Measurements from ENCODE around the gene SWAP70. TPM values are rescaled to one million over a fixed set of nuclear protein-coding genes. Genes with fewer than 3 reads are reported as not detected.
"Not testable (repeated sequence)": the region's sequence is repeated elsewhere in the genome, so short reads cannot be mapped to it uniquely, and the experiment has no call there.

SWAP70 gene
- total RNA-seq, 2 experiments from 2014 or later = 8.9 to 9.6 TPM

GRCh38 chr11:9740202-9740883, 76.5 kb downstream of the SWAP70 start:
- H3K4me3 Mint-ChIP-seq = no peak overlapping the region
- no peak for DNase-seq
- intact Hi-C loops (cut with micrococcal nuclease) = no loop called here
- no peaks in the 10 kb centered on the region for H3K27me3 Mint-ChIP-seq
- CTCF ChIA-PET = interaction anchor here (1.0 to 1.6 kb wide), 2 partner anchors 8 to 206 kb away, joined by 4 read pairs; no protein-coding TSS in a partner anchor
- peaks cover 22% of the 10 kb centered on the region for H3K36me3 Mint-ChIP-seq (ENCODE audit: low read depth)
- ATAC-seq = no peak
- peaks cover 2% of the 10 kb centered on the region for H3K4me1 Mint-ChIP-seq (ENCODE audit: low read depth)
- H3K27ac Mint-ChIP-seq = no peak overlapping the region
- H3K9me3 Mint-ChIP-seq = peaks cover 13% of the 10 kb centered on the region
- POLR2A ChIA-PET = no interaction called here
- TF ChIP-seq CTCF (IDR thresholded peaks at IDR 0.05) = no peak

DNA sequence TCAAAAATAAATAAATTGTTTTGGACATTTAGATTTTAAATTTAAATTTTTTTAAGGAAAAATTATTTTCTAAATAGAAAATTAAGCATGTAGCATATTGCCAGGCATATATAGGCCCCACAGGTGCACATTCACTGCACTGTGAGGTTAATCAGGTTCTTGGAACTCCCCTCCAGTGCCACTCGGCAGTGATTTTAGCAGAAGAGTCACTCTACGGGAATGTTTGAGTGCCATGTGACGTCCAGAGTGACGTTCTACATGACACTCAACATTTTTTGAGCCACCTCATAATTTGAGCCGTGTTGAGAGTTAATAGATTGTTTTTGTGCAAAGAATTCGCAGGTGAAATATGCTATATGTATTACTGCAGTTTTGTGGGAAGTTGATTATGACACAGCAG, 77.4 kb downstream of the SWAP70 start:
- Mint-ChIP-seq H3K27ac (no peak overlapping the region), H3K4me3 (no peak overlapping the region), H3K4me1 (ENCODE audit: low read depth) (peaks cover 2% of the 10 kb centered on the region), H3K9me3 (peaks cover 5% of the 10 kb centered on the region), H3K36me3 (ENCODE audit: low read depth) (peaks cover 14% of the 10 kb centered on the region), H3K27me3 (no peaks in the 10 kb centered on the region)
- intact Hi-C loops (cut with micrococcal nuclease) = no loop called here
- no peak for ATAC-seq
- CTCF ChIA-PET = interaction anchor here (1.2 kb wide), 1 partner anchor 206 kb away, joined by 4 read pairs; no protein-coding TSS in a partner anchor
- DNase-seq = no peak
- POLR2A ChIA-PET = interaction anchor here (0.5 kb wide), 1 partner anchor 248 kb away, joined by 3 read pairs; no protein-coding TSS in a partner anchor
- no peak for TF ChIP-seq CTCF (IDR thresholded peaks at IDR 0.05)

DNA sequence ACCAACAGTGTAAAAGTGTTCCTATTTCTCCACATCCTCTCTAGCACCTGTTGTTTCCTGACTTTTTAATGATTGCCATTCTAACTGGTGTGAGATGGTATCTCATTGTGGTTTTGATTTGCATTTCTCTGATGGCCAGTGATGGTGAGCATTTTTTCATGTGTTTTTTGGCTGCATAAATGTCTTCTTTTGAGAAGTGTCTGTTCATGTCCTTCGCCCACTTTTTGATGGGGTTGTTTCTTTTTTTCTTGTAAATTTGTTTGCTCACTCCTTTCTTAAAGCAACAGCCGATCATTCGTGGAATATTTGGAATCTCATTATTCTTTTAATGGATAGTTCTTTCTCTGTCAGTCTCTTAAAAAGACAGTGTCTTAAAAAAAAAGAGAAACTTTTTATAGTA, 79.6 kb downstream of the SWAP70 start:
- H3K27ac Mint-ChIP-seq; H3K4me1 Mint-ChIP-seq (ENCODE audit: low read depth); DNase-seq; CTCF ChIA-PET; ATAC-seq; H3K27me3 Mint-ChIP-seq; H3K36me3 Mint-ChIP-seq (ENCODE audit: low read depth); H3K4me3 Mint-ChIP-seq; POLR2A ChIA-PET; H3K9me3 Mint-ChIP-seq; intact Hi-C loops (cut with micrococcal nuclease): not testable (repeated sequence)

DNA sequence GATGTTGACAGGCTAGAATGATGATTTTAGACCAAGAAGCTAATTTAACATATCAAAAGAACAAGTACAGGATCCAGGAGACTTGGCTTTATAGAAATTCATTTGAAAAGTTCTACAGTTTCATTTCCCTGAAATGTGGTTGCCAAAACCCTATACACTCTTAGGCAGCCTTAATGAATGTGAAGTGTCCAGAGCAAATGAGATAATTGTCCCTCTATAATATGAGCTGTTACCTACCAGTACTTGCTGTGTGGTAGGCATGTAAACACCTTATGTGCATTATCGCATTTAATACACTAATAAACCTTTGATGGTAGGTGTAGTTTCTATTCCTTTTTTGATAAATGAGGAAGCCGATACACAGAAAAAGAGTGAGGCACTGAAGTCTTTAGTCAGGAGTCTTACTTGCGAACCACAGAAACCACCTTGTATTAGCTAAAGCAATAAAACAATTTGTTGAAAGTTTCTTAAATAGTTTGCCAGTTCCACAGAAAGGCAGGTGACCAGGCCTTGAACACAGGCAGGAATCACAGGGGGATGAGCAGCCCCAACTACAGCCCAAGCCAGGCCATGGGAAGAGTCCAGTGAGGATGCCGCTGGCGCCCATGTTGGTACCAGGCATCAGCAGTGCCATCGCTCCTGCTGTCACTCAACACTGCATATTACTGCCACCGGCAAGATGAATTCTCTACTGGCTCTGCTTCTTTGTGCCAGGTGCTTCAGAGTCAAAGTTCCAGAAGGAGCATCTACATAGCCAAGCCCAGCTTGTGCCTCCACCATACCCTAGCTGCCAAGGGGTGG, 81.7 kb downstream of the SWAP70 start:
- POLR2A ChIA-PET = no interaction called here
- Mint-ChIP-seq H3K36me3 (ENCODE audit: low read depth) (peaks cover 8% of the 10 kb centered on the region), H3K4me1 (ENCODE audit: low read depth) (peaks cover 8% of the 10 kb centered on the region), H3K9me3 (no peaks in the 10 kb centered on the region), H3K4me3 (no peak overlapping the region), H3K27me3 (no peaks in the 10 kb centered on the region), H3K27ac (no peak overlapping the region)
- CTCF ChIA-PET = interaction anchor here (0.8 to 4.4 kb wide), 4 partner anchors 12 to 228 kb away, joined by 3 to 68 read pairs (median 16); no protein-coding TSS in a partner anchor
- DNase-seq = no peak
- intact Hi-C loops (cut with micrococcal nuclease) = loop anchor here (5.0 kb wide), 2 partner anchors 133 to 208 kb away; no protein-coding TSS in a partner anchor
- no peak for TF ChIP-seq CTCF (IDR thresholded peaks at IDR 0.05)
- no peak for ATAC-seq

GRCh38 chr11:9747229-9747628, 83.4 kb downstream of the SWAP70 start:
- peaks cover 8% of the 10 kb centered on the region for H3K4me1 Mint-ChIP-seq (ENCODE audit: low read depth)
- DNase-seq (no peak), ATAC-seq (no peak)
- H3K4me3 Mint-ChIP-seq = no peak overlapping the region
- no peak overlapping the region for H3K27ac Mint-ChIP-seq
- no peak for TF ChIP-seq CTCF (IDR thresholded peaks at IDR 0.05)
- POLR2A ChIA-PET = interaction anchor here (1.0 to 1.1 kb wide), 2 partner anchors 15 to 129 kb away, joined by 3 read pairs; no protein-coding TSS in a partner anchor
- CTCF ChIA-PET = interaction anchor here (1.1 to 5.2 kb wide), 16 partner anchors 10 to 217 kb away, joined by 4 to 68 read pairs (median 8); no protein-coding TSS in a partner anchor
- intact Hi-C loops (cut with micrococcal nuclease) = loop anchor here (5.0 kb wide), 2 partner anchors 135 to 210 kb away; no protein-coding TSS in a partner anchor
- no peaks in the 10 kb centered on the region for H3K36me3 Mint-ChIP-seq (ENCODE audit: low read depth)
- H3K9me3 Mint-ChIP-seq = no peaks in the 10 kb centered on the region
- no peaks in the 10 kb centered on the region for H3K27me3 Mint-ChIP-seq

All from activated CD8-positive, alpha-beta T cell treated with anti-CD3 and anti-CD28 coated beads for 36 hours (primary cell).